Measurements from ENCODE around the gene DGKQ. TPM values are rescaled to one million over a fixed set of nuclear protein-coding genes. Genes with fewer than 3 reads are reported as not detected.

Gene DGKQ
- total RNA-seq, 1 experiment from 2014 or later, result 12.4 TPM

GRCh38 chr4:996030-996996, 22.9 kb upstream of the DGKQ start:
- Histone ChIP-seq H4K91ac (ENCODE audit: insufficient read length, low read depth, low read length) (no peak overlapping the region), H3K4me1 (ENCODE audit: insufficient read depth, low read length) (no peaks in the 10 kb centered on the region), H2BK15ac (ENCODE audit: low read depth, low read length) (no peak overlapping the region), H2BK12ac (ENCODE audit: insufficient read length, low read depth, low read length) (no peak overlapping the region), H2BK120ac (ENCODE audit: low read depth, low read length, poor library complexity, severe bottlenecking) (no peak overlapping the region), H3K9me3 (ENCODE audit: control insufficient read depth, low read depth, low read length) (no peaks in the 10 kb centered on the region), H3K9ac (ENCODE audit: extremely low read depth, insufficient read length, low read length) (no peak overlapping the region), H3K56ac (ENCODE audit: insufficient read length, low read depth, low read length) (no peak overlapping the region), H3K23me2 (ENCODE audit: insufficient read length, low read depth, low read length, poor library complexity, severe bottlenecking) (peaks cover 3% of the 10 kb centered on the region), H2AFZ (ENCODE audit: low read length) (no peak overlapping the region), H3K27ac (ENCODE audit: insufficient read length, low read depth, low read length) (no peak overlapping the region), H2AK5ac (ENCODE audit: insufficient read length, low read length) (no peak overlapping the region), H3K4me2 (ENCODE audit: insufficient read depth, insufficient read length, low read length) (no peak overlapping the region), H3T11ph (ENCODE audit: low read length) (no peak overlapping the region), H2BK5ac (ENCODE audit: insufficient read length, low read length) (no peak overlapping the region), H3K18ac (ENCODE audit: insufficient read length, low read depth, low read length) (no peak overlapping the region), H4K8ac (replicated peaks; ENCODE audit: insufficient read length, low read depth, low read length) (no peak overlapping the region), H3K79me1 (ENCODE audit: insufficient read depth, low read depth, low read length, poor library complexity, severe bottlenecking) (no peaks in the 10 kb centered on the region), H3K79me2 (ENCODE audit: insufficient read depth, low read length) (no peaks in the 10 kb centered on the region), H4K20me1 (ENCODE audit: control insufficient read depth, insufficient read depth, insufficient read length) (no peaks in the 10 kb centered on the region), H3K4ac (ENCODE audit: low read depth, low read length) (no peak overlapping the region), H3K27me3 (ENCODE audit: insufficient read depth, low read length) (peaks cover 22% of the 10 kb centered on the region; the same call in 1 of the 2 replicates), H3K14ac (ENCODE audit: insufficient read depth, low read length) (no peak overlapping the region), H2BK20ac (ENCODE audit: low read depth, low read length, poor library complexity, severe bottlenecking) (no peak overlapping the region), H4K5ac (ENCODE audit: insufficient read length, low read depth, low read length) (no peak overlapping the region), H3K23ac (ENCODE audit: insufficient read length, low read depth, low read length) (no peak overlapping the region)
- Mint-ChIP-seq H3K9me3 (peaks cover 0 to 2% of the 10 kb centered on the region in 2 experiments; a peak in 1 of 5 replicates), H3K36me3 (ENCODE audit: insufficient read depth in 1 of 3, low read depth in 3 of 3) (no peaks in the 10 kb centered on the region), H3K27ac (no peak overlapping the region), H3K4me1 (0 out of 4 replicates have a peak, but pooled peaks cover 0 to 2% of the 10 kb centered on the region in 2 experiments), H3K4me3 (peak overlapping the region in 1 of 2 experiments; percentile 70; a peak in 3 of 5 replicates), H3K27me3 (ENCODE audit: low read depth) (peaks cover 57% of the 10 kb centered on the region)
- no peak for TF ChIP-seq CTCF (conservative IDR thresholded peaks at IDR 0.05)
- no CpG with 5 or more reads among the region's 15 CpGs for WGBS (ENCODE audit: extremely low coverage, insufficient read length, low lambda C conversion rate)
- DNase-seq, result no peak

Measured in H9 (cell line).